Activated T-helper 1 cell treated with anti-CD3 and anti-CD28 coated beads, Interleukin-2, amount 50 U/mL, for 16 hours (primary cell): ENCODE data around the gene CDK6.

Experiments used
- DNase-seq, 2 donors: peaks; one replicate each; pipeline ENCODE4 v3.0.0-alpha.2; 2020; ENCODE audit warnings: low read depth in 1 of 2, low spot score in 1 of 2

Gene CDK6

GRCh38 chr7:92794831-92795230, 41.5 kb downstream of the CDK6 start:
- DNase-seq = no peak

GRCh38 chr7:92794391-92794790, 42.0 kb downstream of the CDK6 start:
- DNase-seq = no peak

DNA sequence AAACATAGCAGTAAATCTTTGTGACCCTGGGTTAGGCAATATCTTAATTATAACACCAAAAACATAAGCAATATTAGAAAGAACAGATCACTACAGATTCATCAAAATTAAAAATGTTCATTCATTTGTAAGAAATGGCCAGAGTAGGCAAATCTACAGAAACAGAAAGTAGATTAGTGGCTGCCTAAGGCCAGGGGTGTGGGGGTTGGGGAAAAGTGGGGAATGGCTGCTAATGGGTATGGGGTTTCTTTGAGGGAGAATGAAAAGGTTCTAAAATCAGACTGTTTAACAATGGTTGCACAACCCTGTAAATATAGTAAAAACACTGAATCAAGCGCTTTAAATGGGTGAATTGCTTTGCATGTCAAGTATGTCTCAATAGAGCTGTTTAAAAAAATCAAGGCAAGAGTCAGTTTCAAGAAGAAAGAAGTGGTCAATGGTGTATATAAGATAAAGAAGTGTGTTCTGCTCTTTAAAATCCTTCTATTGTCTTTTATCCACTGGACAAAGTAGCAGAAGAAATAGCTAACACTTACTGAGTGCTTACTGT, 42.6 kb downstream of the CDK6 start:
- DNase-seq = no peak

DNA sequence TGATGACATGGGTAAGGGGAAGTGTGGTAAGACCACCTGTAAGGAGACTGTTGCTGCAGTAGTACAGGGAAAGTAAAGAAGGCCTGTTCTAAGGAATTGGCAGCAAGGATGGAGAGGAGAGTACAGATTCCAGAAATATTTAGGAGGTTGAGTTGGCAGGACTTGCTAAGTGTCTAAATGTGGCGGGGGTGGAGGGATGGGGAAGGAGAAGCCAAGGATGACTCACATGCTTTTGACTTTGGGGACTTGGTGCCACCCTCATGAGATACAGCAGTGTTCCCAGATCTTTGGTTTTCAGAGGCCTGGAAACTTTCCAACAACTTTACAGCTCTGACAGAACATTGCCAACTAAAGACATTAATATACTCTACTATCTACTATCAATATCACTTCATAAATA, 45.4 kb downstream of the CDK6 start:
- no peak for DNase-seq

DNA sequence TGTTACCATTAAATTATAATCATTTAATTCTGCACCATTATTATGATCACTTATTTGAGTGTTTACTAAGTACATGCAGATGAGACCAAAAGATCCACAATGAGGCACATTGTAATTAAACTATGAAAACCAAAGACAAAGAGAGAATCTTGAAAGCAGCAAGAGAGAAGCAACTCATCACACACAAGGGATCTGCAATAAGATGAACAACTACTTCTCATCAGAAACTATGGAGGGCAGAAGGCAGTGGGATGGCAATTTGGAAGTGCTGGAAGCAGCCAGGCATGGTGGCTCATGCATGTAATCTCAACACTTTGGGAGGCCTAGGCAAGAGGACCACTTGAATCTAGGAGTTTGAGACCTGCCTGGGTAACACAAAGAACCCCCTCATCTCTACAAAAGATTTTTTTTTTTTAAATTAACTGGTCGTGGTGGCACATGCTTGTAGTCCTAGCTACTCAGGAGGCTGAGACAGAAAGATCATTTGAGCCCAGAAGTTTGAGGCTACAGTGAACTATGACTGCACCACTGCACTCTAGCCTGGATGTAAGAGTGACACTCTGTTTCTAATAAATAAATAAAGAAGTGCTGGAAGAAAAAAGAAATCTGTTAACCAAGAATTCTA, 47.7 kb downstream of the CDK6 start:
- DNase-seq = no peak

DNA sequence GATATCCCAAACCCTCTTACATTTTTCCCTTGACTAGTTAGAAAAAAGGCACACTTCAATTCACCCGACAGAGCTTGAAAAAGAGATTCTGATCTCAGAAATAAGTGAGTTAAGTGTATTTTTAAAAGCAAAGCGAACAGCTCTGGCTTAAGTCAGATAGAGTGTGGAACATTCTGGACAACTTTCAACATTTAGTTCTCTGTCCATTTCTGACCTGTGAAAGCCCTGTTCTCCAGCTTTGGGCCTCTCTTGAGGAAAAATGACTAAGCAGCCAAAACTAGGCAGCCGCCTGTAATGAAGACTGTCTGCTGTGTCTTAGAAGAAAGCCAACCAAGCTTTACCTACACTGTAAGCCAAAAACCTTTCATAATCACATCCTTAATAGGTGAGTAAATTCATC, 50.5 kb downstream of the CDK6 start:
- DNase-seq = no peak

GRCh38 chr7:92784935-92785334, 51.4 kb downstream of the CDK6 start:
- DNase-seq = no peak

DNA sequence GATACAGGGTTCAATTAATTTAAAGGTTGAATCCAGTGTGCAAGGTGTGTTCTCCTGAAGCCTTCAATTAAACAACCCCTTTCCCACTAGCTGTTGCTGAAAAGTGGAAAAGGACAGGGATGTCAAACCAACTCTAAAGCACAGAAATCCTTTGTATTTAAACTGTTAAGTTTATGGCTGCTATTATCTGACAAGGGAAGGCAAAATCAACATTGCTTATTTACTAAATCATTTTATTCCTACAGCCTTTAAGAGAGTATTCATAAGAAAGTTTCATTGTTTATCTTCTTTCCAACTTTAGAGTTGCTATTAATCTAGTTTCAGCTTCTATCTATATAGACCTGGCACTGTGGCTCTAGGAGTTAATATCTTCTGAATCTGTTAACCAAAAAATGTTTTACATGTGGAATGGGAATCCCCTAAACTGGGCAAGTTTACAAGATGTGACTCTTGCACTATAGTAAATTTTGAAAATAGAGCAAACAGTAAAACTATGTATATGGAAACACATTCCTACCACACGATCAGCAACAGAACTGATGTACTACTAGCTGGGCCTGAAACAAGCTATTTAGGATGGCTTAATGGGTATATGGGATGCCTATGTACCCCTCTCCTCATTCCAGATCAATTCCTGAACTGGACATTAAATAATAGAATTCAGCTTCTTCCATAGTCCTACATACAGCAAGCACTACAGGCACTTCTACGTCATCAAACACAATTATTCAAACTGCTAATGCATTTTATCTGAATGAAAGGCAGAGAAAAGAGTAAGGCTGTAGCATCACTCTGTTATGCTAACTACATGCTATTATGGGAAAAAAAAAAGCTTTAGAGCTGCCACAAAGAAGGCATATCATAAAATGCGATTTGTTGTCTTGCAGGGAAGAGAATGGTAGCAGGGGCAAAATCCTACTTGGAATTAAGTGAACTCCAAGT, 52.8 kb downstream of the CDK6 start:
- no peak for DNase-seq

DNA sequence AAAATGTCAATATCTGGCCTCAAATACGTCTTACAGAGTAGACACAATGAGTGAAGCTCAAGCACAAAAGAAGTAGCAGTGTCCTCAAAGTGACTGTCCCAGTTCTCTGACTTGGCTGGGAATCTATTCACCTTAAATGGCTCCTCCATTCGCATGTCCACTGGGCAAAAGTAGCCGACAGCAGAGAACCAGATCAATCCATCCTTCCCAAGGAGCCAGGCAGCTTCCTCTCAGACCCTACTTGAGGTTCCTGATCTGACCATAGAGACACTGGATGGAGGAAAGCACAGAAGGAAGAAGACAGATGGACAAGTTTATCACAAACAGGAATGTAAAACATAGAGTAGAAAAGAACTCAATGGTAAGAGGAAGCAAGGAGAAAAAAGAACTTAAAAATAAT, 53.5 kb downstream of the CDK6 start:
- DNase-seq = no peak

DNA sequence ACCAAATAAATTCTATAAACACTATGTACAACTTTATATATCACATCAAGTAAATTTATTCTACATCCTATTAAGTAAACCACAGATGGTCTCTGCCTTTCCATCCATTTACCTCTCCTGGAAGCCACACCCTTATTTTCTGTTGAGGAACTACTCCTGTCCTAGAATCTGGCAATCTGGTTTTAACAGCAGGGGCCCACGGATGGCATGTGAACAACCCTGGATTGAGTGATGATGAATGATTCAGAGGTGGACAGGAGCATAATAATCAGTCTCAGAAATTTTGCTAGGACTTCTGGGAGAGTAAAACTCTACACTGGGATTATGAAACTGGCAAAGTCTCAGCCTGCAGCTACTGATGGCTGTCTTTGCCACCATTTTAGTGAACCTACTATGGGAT, 54.1 kb downstream of the CDK6 start:
- DNase-seq = no peak

GRCh38 chr7:92781117-92781720, 55.2 kb downstream of the CDK6 start:
- no peak for DNase-seq

DNA sequence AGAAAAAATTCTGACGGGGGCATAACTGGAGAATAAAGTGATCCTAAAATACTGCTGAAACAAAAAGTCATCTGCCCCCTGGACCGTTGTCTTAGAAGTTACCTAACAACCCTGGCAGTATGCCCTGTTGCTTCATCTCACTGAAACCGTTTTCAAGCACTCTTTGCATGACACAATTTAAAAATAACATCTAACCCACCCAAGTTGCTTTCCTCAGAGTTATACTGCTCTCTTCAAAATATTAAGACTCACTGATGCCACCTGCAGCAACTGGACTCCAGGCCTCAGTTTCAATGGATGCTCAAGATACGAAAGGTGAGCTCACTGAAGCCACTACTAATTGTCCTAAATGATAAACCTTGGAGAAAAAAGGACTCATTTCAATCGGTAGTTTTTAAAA, 57.4 kb downstream of the CDK6 start:
- no peak for DNase-seq

DNA sequence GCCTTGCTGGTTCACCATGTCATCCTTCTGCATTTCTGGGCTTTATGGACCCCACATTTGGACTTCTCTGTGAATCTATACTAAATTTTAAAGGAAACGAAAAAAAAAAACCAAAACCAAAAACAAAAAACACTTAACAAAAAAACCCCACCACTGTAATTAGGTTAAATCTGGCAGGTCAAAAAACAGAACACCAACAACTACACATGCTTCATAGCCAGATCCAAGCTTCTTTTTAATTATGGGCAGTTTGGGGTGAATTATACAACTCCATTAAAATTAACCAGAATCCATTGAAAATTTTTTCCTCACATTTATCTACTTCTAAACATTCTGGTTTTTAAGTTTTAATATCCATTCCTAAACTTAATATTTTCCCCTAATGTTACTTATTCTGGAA, 58.4 kb downstream of the CDK6 start:
- no peak for DNase-seq

- DNase-seq = no peak
Measured at GRCh38 chr7:92773808-92774207, 62.6 kb downstream of the CDK6 start.

DNA sequence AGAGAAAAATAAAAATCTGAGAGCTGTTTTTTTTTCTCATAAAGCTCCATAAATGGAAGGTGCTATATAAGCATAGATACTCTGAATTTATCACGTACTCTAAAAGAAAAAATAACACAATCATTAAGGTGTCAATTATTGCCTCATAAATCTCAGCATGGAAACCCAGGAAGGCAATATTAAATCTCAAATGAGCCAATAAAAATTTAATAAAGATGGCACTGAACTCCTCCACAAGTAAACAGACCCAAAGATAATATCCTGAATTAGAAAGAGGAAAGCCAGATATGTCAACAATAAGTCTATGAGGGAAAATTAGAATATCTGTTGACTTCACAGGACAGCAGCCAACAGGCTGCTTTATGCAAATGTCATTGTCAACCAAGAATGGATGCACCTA, 66.5 kb downstream of the CDK6 start:
- no peak for DNase-seq

GRCh38 chr7:92769394-92769699, 67.0 kb downstream of the CDK6 start:
- DNase-seq = no peak

DNA sequence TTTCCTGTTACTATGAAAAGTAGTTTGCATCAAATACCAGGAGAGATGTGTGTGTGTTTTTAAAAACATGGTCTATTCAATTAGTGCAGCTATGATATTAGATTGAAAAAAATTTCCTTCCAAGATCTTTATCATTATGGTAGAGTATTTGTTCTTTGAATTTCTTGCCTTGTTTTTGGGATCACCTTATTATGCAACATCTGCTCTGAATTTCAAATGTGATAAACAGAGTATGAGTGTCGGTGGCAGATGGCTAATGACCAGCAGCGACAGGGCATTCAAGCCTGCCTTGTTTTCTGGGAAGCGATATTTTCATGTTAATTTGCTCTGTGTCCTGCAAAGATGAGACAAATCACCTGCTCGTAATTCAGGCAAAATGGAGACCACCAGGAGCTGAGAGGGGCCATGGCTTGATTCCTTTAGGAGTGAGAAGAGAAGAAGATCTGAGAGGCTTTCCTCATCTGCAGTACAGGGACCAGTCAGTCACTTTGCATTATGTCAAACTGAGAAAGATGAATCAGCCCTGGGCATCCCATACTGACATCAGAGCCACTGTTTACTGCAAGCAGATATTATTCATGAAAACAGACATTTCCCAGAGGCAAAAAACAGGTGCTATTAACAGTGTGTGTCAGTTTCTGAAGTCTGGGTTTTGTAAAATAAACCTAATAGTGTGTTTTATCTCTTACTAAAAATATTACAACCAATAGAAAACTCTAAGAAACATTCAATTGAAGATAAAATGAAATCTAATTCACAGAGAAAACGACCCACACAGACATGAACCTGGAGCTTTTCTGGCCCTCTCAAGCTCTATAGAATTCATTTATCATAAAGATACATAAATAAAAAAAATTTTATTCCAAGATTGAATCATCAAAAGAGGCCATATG, 67.6 kb downstream of the CDK6 start:
- DNase-seq = no peak

DNA sequence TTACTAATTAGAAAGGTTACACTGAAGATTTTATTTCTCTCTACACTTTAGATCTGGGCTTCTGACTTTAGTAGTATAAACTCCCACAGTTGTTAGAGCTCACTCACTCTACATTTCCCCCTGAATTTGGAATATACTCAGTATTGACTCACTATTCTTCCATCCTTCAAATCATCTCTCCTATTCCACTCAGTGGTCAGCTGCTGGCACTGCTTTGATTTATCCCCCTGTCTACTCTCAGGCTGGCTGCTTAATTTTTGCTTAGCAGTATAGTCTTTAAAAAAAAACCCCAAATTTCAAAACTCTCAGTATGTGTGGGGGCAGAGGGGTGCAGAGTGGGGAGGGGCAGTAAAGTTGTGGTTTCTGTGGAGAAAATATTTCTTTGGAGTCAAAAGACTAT, 68.9 kb downstream of the CDK6 start:
- DNase-seq = no peak

- no peak for DNase-seq
Measured at GRCh38 chr7:92766461-92767003, 69.8 kb downstream of the CDK6 start.

GRCh38 chr7:92765725-92766124, 70.6 kb downstream of the CDK6 start:
- DNase-seq = no peak
